Esophagus muscularis mucosa (tissue), 3 donors: ENCODE results near the gene CACNA2D3.

Experiments
- POLR2AphosphoS5 ChIP-seq, 2 donors: sonication (generic); formaldehyde crosslinking; IDR thresholded peaks; one replicate each; pipeline ENCODE4 v1.6.1; 2017; ENCODE audit warnings: antibody characterized with exemption in 2 of 2
- TF ChIP-seq, protein P1 (sequence below), 3 experiments: fragments of 200-600 bp in 2 of 3; fragments of 450-650 bp in 1 of 3; sonication (generic) in 2 of 3; IDR thresholded peaks; one replicate each; pipeline ENCODE4 v1.5.1; 2017 to 2019; ENCODE audit warnings: antibody characterized with exemption in 3 of 3, mild to moderate bottlenecking in 2 of 3, moderate library complexity in 1 of 3

DNA sequence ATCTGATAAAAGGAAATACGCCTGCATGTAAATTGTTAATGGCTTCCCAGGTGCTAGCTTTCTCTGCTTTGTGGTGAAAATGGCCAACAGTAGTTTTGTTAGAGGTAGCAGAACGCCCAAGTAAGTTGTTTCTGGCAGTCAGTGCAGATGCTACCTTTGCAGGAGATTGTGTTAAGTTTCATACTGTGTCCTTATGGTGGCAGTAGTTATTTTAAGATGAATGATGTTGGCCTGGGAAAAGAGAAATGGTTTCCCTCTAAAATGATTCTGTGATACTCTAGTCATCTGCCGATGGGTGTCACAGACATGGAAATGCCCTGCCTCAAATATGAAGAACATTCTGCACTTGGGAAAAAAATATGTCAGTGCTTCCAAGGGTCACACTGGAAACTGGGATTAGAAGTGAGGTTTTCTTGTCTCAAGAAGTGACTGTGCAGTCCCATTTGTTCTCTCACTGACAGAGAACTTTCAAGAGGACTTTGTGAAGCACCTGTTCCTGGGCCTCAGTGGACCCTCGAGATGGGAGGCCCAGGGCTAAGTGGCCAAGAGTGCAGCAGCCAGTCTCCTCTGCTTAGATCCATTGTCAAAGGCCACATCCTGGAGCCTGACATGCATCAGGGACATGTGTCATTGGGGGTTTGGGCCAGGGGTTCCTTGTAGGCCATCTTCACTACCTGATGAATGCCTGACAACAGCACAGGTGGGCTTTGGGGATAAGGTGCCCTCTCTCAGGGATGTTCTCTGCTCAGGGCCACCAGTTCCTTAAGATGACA lies 393.3 kb downstream of the CACNA2D3 start:
- TF ChIP-seq, protein P1, sequence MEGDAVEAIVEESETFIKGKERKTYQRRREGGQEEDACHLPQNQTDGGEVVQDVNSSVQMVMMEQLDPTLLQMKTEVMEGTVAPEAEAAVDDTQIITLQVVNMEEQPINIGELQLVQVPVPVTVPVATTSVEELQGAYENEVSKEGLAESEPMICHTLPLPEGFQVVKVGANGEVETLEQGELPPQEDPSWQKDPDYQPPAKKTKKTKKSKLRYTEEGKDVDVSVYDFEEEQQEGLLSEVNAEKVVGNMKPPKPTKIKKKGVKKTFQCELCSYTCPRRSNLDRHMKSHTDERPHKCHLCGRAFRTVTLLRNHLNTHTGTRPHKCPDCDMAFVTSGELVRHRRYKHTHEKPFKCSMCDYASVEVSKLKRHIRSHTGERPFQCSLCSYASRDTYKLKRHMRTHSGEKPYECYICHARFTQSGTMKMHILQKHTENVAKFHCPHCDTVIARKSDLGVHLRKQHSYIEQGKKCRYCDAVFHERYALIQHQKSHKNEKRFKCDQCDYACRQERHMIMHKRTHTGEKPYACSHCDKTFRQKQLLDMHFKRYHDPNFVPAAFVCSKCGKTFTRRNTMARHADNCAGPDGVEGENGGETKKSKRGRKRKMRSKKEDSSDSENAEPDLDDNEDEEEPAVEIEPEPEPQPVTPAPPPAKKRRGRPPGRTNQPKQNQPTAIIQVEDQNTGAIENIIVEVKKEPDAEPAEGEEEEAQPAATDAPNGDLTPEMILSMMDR (IDR thresholded peaks at IDR 0.05): no peak
- TF ChIP-seq POLR2AphosphoS5 (IDR thresholded peaks at IDR 0.05): no peak
